ENCODE measurements around the gene MFGE8.

Gene MFGE8

DNA sequence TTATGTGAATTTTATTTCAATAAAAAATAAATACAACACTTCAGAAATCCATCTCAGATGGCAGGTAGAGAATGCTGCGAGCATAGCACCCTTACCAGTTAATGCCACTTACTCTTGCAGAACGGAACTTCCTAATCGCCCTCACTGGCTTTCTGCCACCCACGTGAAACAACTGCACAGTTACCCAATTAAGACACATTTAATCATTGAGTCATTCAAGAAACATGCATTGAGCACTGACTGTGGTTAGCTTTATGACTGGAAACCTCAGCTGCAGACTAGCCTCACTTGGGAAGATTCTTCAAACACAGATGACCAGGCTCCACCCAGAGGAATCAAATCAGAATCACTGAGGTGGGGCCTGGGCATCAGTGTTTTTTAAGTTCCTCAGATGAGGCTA, 5.6 kb upstream of the MFGE8 start:
- DNase-seq: no peak

DNA sequence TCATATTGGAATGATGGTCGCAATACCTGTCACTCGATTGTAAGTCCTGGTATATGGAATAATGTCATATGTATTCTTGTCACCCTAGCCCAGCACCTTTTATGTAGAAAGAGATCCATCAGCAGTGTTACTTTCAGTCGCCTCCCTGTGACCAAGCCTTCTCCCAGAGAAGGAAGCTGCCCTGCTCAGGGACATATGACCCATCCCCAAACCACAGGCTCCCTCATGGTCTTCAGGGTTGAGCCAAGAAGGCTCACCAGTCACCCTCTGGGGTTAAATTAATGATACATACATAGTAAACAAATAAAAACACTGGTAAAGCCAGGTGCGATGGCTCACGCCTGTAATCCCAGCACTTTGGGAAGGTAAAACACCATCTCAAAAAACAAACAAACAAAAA, 4.6 kb upstream of the MFGE8 start:
- DNase-seq: no peak

DNA sequence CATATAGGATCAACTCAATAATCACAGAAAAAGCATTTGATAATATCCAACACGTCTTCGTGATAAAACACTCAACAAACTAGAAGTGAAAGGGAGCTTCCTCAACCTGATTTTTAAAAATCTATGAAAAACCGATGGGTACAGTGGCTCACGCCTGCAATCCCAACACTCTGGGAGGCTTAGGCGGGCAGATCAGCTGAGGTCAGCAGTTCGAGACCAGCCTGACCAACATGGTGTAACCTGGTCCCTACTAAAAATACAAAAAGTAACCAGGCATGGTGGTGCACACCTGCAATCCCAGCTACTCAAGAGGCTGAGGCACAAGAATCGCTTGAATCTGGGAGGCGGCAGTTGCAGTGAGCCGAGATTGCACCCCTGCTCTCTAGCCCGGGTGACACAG, 2.2 kb upstream of the MFGE8 start:
- no peak for DNase-seq

DNA sequence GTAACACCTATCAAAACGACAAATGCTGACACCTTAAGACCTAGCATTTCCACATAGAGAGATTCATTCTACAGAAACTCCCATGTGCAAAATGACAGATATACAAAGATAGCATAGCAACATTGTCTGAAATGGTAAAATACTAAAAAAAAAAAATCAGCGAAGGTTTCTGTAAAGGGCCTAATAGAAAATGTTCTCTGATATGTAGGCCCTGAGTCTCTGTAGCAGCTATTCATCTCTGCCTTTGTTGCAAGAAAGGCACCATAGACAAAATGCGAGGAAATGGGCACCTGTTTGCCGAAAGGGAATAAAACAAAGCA, 631 bp upstream of the MFGE8 start:
- no peak for DNase-seq

DNA sequence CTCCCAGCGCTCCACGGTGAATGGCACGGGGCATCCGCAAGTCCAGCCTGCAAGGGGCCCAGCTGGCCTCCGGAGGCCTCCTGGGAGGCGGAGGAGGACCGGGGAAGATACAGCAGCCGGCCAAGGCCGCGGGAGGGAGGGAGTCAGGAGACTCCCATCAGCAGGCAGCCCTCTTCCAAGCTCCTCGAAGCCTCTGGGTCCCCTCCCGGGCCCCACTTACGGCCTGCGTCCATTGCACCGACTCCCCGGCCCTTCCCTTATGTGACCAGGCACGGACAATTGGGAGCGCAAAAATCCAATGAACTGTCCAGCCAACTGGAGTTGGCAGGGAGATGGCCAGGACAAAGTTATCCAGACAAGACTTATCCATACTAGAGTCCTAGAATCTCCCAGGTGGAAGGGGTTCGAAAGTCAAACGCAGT, 668 bp downstream of the MFGE8 start:
- DNase-seq: no peak

DNA sequence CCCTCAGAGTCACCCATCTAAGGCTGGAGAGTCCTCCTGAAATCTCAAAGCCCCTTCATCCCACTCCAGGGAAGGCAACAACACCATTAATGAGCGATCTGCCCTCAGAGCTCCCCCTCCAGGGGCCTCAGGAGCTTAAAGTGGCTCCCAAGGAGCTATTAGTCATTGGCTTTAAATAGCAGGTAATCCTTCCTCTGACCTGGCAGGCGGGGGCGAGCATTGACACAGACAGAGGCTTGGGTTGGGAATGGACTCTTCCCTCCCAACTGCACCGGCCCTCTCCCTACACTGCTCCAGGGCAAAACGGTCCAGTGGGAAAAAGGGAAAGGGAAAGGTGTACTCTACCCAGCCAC, 1.4 kb downstream of the MFGE8 start:
- no peak for DNase-seq

DNA sequence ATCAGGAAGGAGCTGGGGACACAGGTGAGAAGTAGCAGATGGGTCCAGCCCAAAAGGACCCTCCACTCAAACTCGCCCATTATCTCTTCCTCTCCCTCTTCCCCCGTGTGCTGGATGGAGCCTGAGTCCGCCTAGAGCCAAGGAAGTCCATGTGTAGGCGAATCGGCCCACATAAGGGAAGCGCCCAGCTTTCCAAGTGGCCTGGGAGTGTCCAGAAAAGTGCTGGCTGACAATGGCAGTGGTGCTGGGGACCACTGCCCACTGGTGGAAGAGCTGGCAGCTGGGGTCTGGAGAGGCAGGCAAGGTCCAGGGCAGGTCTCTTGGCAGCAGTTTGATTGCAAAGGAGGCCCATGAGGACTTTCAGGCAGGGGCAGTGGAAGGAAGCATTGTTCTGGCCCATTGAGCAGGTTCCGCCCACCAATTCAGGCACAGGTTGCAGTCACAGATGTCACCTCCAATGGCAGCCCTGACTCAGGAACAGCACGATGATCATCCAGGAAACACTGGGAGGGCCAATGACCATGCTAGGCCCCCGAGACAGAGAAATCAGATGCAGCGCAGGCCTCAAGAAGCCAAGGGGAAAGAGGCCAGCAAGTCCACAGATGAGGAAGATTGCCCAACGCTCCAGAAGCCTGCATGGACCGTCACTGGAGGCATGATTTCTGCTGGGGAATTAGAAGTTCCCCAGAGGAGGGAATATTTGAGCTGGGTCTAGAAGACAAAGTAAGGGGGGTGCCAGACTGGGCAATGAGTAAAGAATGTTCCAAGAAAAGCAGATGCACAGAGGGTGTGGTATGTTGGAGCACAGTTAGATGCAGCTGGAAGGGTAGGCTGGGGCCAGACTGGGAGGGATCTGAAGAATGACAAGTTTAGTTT, 3.0 kb downstream of the MFGE8 start:
- DNase-seq: no peak

DNA sequence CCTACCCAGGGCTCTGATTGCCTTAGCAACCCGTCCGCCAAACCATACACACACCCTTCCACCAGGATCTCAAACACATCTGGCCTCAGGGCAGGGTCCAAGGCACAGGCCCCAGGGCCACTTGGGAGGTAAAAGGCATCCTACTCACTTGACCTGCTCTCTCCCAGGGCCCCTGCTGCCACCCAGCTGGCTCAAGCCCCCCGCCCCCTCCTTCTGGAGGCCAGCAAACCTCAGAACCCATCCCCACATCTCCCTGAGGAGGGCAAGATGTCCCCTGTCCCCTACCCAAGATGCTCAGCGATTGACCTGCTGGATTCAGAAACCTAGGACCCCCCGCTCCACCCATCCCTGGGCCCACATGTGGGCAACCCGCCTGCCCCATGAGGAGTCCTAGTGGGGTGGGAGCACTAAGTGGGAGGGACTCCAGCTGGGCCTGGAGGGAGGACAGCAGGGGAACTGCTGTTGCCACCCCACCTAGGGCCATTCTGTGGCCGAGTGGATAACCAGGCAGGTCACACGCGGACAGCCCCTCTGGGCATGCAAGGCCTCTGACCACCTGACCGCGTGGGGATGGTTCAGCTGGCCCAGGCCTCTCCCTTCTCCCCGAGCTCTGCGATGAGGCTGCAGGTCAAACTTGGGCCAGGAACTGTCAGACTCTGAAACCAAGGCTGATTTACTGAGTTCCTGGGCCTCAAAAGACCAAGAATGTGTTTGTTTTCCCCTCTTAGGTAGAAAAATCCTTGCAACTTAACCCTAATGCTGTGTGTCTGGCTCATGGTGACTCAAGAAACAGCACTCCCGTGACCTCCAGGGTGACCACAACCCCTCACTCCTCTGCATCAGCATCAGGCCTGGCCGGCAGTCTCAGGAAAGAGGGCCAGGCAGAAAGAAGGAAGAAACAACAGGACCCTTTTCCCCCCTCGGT, 4.2 kb downstream of the MFGE8 start:
- no peak for DNase-seq

DNA sequence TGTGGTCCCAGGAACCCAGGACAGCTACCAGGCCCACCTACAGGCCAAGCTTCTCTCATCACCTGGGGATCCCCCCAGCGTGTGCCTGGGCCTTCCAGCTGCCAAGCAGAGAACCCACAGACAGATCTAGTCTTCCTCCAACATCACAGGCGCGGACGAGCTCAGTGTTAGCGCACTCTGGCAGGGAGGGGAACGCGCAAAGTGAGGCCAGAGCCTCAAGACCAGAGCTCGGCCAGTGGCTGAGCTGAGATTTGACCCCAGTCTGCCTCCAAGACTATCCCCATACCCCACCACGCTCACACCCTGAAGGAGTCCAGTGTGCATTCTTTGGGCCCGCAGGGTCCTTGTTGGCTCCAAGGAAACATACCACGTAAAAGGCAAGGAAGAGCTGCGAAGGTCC, 5.1 kb downstream of the MFGE8 start:
- DNase-seq: no peak

DNA sequence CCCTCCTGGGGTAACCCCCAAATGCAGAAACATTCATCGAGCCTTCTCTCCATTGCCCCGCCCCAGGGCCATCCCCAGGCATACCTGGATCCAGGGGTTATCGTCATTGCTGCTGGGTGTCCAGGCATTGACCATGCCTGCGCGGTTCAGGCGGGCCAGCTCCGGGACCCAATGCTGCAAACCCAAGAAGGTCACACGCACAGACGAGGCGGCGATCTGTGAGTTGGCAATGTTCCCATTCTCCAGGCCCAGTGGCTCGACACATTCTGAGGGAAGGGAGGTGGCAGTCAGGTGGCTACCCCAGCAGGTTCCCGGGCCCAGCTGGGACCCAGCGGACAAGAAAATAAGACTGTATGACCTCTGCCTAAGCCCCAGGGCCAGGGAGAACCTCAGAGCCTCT, 6.1 kb downstream of the MFGE8 start:
- no peak for DNase-seq

DNA sequence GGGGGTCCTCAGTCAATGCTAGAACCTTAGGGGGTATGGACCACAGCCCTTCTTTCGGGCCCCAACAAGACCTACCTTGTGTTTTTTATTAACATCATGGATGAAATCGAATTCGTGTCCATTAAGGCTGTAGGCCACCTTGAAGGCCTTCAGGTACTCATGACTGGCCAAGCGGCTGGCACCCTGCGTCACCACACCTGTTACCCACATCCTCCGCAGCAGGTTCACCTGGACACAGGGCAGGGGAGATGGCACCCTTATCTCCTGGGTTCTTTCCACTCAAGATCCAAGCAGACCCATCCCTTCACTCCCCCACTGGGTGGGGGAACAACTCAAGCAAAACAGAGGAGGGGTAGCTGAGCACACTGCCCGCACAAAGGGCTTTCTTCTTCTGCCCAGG, 6.6 kb downstream of the MFGE8 start:
- no peak for DNase-seq

DNA sequence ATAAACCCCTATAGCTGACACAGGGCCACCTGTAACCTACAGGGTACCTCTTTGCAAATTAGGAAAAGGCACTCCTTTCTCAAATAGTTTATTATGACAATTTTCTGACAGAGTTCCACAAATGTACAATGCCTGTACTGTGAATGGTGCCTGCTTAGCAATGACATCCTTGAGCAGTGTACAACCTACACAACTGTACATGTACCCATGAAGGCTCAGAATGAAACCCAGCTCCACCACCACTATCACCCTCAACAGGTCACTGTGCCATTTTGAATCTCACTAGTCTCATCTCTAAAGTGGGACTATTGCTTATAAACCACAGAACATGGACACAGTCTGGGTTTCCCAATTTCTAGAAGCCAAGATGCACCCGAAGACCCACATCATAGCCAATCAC, 7.0 kb downstream of the MFGE8 start:
- no peak for DNase-seq

DNA sequence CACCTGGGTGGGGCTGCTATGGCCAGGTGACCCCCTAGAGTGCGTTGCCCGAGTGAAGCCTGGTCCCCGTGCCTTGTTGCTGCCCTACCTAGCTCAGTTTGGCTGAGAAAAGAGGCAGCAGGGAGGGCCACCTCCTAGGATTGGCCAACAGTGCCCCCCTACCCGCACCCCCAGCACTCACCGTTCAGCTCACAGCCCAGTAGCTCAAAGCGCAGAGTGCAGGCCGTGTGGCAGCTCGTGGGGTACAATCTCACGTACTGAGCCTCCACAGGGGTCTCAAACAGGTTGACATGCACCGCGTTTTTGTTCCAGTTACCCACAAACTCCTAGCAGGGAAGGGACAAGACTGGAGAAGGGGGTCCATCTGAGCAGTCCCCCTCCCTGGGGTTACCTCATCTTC, 7.6 kb downstream of the MFGE8 start:
- DNase-seq: no peak

DNA sequence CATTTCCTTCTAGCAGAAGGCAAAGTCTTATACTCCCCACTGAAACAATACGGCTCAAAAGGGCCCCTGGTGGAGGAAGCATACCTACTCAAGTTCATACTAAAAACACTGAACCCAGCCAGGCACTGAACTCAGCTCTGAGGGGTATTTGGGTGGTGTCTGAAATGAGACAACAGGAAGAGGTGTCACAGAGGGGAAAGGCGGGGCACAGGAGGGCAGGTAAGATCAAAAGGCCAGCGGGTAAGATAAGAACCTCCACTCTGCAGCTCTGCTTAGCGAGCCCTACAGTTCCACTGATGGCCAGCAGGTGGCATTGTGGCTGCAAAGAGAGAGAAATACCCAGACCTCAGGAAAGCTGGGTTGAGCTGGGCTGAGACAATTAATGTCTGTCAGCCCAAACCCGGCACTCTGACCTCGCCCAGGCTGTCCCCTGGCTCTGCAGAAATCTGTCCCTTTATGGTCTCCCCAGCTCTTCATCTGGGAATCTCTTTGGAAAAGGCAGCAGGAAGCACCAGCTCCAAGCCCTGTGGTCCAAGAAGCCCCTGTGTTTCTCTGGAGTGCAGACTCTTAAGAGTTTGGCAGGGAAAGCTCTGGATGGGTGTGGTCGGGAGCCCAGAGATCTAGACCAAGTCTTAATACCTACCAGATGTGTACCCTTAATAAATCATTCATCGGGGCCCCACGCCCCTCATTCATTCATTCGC, 8.4 kb downstream of the MFGE8 start:
- DNase-seq: peak; percentile 90

DNA sequence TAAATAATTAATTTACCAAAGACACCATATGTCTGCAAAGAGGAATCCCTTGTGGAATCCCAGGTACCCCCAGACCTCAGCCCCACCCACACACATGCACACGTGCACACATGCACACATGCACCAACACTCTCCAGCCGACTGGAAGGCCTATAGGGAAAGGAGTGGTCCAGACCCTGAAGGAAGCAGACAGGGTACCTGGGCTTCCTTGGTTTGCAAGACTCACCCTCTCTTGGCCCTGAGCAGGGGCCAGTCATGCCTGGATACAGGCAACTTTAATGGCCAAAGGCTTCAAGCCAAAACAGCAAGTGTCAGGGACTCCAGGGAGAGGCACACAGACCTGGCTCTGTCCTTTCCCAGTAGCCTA, 8.9 kb downstream of the MFGE8 start:
- no peak for DNase-seq

DNA sequence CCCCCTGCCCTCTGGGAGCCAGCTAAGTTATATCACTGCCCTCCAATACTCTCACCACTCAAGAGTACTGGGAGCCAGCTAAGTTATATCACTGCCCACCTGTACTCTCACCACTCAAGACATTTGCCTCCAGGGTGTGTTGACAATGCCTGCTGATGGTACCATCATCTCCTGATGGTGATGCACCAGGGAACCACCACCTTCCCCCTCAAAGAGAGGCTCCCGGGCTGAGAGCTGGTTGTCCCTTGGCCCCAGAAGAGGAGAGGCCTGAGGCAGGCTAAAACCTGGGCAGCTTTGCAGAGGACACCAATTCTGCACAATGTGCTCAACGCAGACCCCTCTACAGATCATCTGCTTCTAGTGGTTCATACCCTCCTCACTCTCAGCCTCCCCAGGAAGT, 10.3 kb downstream of the MFGE8 start:
- no peak for DNase-seq

DNA sequence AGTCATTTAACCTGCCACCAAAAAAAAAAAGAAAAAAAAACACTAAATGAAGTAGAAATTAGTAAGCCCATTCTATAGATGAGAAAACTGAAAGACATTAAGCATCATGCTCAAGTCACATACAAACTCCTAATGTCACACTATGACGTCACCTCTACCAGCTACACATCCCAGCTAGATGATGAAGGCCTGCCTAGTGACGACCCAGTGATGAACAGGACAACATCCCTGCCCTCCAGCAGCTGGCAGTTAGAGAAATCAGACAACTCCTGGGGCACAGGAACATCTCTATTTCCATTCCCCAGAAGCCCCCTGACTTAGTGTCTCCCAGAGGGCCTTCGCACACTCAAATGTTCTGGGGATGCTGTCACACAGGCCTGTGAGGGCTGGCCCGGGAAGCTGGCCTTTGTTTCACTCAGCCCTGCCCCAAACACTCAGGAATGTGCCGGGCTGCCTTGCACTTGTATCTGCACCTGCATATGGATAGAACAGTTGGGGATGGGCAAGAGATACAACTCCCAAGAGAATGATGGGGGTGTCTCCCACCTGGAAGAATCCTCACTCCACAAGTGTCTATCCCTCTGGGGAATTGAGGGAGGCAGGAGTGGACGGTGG, 10.9 kb downstream of the MFGE8 start:
- no peak for DNase-seq

DNA sequence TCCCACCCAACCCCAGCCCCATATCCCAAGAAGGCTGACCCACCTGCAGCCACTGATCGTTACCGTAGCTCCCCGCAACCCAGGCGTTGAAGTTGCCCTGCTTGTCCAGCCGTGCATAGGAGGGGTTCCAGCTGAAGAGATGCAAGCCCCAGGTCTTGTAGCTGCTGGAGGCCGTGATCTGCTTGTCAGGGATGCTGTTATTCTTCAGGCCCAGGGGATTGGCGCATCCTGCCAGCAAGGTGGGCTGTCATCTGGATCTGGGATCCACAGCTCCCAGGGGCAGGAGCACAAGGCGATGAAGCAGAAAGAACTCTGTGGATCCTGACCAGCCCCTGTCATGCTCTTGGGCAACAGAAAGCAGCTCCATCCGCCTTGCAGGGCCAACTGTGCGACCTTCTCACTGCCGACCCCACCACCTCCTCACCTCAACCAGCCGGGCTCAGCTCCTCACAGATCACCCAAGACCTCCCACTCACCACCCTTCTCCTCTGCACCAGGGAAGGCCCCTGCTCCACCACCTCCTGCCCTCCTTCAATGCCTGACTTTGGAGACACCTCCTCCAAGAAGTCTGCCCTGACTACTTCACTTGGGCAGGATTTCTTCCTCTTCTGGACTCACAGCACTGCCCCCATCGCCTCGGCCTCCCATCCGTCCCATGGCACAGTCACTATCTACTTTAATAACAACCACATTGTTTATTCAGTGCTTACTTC, 11.5 kb downstream of the MFGE8 start:
- no peak for DNase-seq

DNA sequence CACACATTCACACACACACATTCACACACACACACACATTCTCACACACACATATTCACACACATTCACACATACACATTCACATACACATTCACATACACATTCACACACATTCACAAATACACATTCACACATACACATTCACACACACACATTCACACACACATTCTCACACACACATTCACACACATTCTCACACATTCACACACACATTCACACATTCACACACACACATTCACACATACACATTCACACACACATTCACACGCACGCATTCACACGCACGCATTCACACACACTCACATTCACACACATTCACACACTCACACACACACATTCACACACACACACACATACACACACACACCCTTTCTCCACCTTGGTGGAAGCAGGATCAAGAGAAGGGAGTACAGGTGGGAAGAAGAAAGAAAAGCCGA, 12.2 kb downstream of the MFGE8 start:
- no peak for DNase-seq

DNA sequence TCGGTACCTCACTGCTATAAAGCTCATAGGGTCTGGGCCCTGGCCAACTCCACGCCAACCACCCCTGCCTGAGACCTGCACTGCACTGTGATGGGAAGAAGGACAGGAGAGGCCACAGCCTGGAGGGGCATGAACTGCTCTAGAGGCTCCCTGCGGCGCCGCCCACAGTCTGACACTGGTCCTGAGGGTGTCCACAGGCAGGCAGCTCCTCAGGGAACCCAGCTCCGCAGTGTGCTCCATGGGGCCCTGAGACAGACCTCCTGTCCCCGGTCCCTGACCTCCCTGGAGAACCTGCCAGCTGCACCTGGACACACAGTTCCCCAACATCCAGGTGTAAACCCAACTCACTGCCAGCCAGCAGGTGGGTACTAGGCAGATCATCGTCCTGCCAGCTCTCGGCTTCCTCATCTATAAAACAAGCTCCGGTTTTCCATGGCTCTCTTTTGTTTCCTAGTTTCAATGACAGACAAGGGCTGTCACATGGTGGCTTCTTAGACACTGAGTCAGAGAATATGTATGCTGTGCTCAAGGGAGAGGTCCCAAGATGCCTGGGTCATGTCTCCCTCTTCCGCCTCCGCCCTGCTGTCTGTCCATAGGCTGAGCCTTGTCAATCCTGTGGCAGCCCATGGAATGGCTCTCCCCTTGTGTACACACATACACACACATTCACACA, 12.7 kb downstream of the MFGE8 start:
- DNase-seq: no peak

DNA sequence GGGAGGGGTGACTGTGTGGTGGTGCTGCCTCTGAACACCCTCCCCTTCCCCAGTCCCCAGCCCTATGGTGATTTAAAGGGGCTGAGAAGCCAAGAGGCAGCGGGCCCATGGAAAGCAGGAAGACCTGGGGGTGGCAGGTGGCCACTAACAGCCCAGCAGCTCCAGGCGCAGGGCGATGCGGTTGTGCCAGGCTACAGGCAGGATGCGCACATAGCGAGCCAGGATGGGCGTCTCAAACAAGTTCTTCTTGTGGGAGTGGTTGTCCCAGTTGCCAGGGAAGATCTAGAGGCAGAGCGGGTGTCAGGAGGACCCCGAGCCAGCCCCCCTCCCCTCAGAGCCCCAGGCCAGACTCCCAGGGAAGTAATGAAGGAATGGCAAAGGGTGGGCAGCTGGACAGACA, 13.9 kb downstream of the MFGE8 start:
- DNase-seq: no peak

DNA sequence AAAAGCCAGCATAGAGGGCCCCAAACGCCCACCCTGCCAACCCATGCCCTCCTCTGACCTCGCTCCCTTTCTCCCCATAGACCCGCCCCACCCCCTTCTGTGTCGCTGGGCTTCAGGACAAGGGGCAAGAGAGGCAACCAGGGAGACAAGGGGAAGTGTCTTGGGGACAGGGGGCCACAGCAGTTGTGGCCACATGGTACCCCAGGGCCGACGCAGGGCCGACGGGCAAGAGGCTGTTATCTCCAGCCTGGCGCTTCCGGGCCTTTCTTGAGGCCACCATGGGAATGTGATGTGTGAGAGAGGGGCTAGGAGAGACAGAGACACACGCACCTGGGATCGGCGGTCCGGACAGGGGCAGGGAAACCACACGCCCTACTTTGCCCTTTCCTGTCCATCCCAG, 14.4 kb downstream of the MFGE8 start:
- DNase-seq: no peak

All from activated CD4-positive, alpha-beta T cell treated with anti-CD3 and anti-CD28 coated beads for 1 hour (primary cell).